ENCODE results near the gene RNF207.

DNA sequence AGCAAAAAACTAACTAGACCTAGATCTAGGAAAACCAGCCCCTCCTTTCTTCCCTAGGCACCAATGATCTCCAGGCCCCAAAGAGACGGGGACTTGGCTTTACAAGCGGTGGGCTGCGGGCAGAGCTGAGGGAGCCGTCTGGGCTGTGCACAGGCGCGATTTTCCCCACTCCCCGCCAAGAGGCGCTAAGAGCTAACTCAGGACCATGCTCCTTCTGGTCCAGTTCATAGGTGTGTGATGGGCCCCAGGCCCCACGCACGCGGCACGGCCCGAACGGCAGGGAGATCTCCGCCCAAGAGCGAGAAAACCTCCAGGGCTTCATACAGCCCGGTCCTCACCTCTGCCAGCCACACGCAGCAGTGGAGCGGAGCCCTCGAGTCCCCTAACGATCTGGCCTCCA lies 62.5 kb downstream of the RNF207 start:
- TF ChIP-seq ZNF292 (tag by site-specific recombination; IDR thresholded peaks at IDR 0.05; ENCODE audit: borderline replicate concordance, low read depth), result no peak
- TF ChIP-seq, protein P1, sequence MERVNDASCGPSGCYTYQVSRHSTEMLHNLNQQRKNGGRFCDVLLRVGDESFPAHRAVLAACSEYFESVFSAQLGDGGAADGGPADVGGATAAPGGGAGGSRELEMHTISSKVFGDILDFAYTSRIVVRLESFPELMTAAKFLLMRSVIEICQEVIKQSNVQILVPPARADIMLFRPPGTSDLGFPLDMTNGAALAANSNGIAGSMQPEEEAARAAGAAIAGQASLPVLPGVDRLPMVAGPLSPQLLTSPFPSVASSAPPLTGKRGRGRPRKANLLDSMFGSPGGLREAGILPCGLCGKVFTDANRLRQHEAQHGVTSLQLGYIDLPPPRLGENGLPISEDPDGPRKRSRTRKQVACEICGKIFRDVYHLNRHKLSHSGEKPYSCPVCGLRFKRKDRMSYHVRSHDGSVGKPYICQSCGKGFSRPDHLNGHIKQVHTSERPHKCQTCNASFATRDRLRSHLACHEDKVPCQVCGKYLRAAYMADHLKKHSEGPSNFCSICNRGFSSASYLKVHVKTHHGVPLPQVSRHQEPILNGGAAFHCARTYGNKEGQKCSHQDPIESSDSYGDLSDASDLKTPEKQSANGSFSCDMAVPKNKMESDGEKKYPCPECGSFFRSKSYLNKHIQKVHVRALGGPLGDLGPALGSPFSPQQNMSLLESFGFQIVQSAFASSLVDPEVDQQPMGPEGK (tag by site-specific recombination; IDR thresholded peaks at IDR 0.05), result no peak
- no peak for TF ChIP-seq ZNF768 (tag by site-specific recombination; IDR thresholded peaks at IDR 0.05)
- no peak for TF ChIP-seq ZBTB20 (tag by site-specific recombination; IDR thresholded peaks at IDR 0.05)
- TF ChIP-seq ZNF140 (tag by site-specific recombination; IDR thresholded peaks at IDR 0.05), result no peak
- TF ChIP-seq, protein P2, sequence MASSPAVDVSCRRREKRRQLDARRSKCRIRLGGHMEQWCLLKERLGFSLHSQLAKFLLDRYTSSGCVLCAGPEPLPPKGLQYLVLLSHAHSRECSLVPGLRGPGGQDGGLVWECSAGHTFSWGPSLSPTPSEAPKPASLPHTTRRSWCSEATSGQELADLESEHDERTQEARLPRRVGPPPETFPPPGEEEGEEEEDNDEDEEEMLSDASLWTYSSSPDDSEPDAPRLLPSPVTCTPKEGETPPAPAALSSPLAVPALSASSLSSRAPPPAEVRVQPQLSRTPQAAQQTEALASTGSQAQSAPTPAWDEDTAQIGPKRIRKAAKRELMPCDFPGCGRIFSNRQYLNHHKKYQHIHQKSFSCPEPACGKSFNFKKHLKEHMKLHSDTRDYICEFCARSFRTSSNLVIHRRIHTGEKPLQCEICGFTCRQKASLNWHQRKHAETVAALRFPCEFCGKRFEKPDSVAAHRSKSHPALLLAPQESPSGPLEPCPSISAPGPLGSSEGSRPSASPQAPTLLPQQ (tag by site-specific recombination; IDR thresholded peaks at IDR 0.05), result no peak
- TF ChIP-seq, protein P3, sequence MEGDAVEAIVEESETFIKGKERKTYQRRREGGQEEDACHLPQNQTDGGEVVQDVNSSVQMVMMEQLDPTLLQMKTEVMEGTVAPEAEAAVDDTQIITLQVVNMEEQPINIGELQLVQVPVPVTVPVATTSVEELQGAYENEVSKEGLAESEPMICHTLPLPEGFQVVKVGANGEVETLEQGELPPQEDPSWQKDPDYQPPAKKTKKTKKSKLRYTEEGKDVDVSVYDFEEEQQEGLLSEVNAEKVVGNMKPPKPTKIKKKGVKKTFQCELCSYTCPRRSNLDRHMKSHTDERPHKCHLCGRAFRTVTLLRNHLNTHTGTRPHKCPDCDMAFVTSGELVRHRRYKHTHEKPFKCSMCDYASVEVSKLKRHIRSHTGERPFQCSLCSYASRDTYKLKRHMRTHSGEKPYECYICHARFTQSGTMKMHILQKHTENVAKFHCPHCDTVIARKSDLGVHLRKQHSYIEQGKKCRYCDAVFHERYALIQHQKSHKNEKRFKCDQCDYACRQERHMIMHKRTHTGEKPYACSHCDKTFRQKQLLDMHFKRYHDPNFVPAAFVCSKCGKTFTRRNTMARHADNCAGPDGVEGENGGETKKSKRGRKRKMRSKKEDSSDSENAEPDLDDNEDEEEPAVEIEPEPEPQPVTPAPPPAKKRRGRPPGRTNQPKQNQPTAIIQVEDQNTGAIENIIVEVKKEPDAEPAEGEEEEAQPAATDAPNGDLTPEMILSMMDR (tag by site-specific recombination; IDR thresholded peaks at IDR 0.05), result no peak
- TF ChIP-seq ZNF785 (tag by site-specific recombination; IDR thresholded peaks at IDR 0.05), result no peak
- no peak for TF ChIP-seq RBAK (tag by site-specific recombination; IDR thresholded peaks at IDR 0.05)
- TF ChIP-seq ZNF530 (tag by site-specific recombination; IDR thresholded peaks at IDR 0.05; ENCODE audit: low read depth), result no peak
- TF ChIP-seq, protein P4, sequence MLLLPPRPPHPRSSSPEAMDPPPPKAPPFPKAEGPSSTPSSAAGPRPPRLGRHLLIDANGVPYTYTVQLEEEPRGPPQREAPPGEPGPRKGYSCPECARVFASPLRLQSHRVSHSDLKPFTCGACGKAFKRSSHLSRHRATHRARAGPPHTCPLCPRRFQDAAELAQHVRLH (tag by site-specific recombination; IDR thresholded peaks at IDR 0.05), result no peak

All from HEK293 (cell line).